GM18508 (cell line): ENCODE results near the gene WBP1L.
"Not testable (repeated sequence)": the region's sequence is repeated elsewhere in the genome, so short reads cannot be mapped to it uniquely, and the experiment has no call there.

Experiments
- ATAC-seq: cut with Tn5 transposase; IDR thresholded peaks from one replicate; pipeline ENCODE4 v1.9.1; 2021; ENCODE audit warnings: moderate number of reproducible peaks; ENCODE audit not compliant: insufficient read depth, unreplicated experiment

The WBP1L gene

DNA sequence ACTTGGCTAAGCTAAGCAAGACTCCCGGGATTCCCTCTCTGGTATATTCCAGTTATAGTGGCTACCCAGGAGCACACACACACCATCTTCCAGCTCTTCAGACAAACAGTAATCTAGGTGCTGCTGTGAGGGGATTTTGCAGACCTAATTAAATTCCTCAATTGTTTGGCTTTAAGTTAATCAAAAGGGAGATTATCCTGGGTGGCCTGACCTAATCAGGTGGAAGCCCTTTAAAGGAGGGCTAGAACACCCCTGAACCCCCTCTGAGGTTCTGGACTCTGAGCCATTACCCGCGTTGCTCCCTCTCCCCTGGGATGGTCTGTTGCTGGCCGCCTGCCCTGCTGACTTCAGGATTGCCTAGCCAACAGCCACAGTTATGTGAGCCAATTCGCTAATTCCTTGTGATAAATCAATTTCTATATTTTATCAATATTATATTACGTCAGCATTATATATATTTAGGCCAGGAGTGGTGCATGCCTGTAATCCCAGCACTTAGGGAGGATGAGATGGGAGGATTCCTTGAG, 22.9 kb upstream of the WBP1L start:
- ATAC-seq, result no peak

DNA sequence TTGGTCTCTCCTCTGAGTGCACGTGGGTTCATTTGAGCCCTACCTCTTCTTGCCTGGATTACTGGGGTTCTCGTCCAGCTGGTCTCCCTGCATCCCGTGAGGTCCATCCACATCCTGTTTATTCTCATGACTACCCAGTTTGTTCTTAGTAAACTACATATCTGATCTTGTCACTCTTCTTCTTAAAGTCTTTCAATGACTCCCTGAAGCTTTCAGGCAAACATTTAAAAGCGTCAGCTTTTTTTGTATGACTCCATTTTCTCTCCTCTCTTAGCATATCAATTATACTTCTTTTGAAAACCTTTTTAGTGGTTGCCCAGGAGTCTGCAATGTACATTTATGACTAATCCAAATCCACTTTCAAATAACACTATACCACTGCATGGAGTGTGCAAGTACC, 21.8 kb upstream of the WBP1L start:
- no peak for ATAC-seq

DNA sequence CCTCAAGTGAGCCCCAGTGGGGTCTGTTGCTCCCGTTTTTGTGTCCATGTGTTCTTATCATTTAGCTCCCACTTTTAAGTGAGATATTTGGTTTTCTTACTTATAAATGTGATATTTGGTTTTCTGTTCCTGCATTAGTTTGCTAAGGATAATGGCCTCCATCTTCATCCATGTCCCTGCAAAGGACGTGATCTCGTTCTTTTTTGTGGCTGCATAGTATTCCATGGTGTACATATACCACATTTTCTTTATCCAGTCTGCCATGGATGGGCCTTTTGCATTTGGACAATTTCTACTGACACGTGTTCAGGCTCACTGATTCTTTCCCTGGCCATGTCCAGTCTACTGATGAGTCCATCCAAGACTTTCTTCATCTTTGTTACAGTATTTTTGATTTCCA, 19.8 kb upstream of the WBP1L start:
- ATAC-seq, result no peak

DNA sequence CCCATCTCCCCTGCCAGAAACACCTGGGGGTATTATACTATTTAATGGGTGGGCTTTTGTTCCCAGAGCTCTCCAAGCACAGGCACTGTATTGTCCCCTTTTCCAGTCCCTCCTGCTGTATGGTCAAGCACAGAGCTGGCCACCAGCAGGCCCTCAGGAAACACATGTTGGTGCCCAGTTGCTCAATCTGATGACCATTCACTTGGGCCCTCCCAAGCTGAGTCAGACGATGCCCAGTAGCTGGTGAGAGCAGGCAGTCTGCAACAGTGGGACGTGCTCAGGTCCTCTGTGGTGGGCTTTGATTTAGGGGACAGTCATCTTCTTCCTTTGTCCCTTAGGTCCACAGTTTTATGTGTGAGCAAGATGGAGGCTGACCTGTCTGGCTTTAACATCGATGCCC, 17.5 kb upstream of the WBP1L start:
- no peak for ATAC-seq

DNA sequence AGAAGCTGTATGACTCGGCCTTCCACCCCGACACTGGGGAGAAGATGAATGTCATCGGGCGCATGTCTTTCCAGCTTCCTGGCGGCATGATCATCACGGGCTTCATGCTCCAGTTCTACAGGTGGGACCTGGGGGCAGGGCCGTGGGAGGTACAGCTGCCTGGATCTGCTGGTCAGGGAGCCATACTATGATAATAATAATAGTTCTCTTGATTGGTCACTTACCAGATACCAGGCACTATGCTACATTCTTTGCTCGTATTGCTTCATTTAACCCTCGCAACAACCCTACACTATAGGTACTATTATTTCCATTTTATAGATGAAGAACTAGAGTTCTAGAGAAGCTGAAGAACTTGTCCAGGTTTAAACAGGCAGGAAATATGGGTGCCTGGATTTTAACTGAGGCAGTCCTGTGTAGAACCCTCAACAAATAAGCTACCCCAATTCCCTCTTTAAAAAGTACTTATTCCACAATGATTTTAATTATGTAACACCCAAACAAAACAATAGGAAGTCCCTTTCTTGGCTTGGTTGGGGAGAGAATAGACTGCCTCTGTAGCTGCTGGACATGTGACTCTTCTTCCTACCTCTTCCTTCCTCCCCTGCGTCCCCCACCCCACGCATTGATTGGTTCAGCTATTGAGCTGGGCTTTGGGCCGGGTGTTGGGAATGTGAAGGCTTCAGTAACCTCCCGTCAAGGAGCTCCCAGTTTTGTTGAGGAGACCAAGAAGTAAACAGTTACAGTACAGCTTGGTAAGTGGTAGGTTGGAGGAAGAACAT, 16.5 kb upstream of the WBP1L start:
- ATAC-seq, result no peak

DNA sequence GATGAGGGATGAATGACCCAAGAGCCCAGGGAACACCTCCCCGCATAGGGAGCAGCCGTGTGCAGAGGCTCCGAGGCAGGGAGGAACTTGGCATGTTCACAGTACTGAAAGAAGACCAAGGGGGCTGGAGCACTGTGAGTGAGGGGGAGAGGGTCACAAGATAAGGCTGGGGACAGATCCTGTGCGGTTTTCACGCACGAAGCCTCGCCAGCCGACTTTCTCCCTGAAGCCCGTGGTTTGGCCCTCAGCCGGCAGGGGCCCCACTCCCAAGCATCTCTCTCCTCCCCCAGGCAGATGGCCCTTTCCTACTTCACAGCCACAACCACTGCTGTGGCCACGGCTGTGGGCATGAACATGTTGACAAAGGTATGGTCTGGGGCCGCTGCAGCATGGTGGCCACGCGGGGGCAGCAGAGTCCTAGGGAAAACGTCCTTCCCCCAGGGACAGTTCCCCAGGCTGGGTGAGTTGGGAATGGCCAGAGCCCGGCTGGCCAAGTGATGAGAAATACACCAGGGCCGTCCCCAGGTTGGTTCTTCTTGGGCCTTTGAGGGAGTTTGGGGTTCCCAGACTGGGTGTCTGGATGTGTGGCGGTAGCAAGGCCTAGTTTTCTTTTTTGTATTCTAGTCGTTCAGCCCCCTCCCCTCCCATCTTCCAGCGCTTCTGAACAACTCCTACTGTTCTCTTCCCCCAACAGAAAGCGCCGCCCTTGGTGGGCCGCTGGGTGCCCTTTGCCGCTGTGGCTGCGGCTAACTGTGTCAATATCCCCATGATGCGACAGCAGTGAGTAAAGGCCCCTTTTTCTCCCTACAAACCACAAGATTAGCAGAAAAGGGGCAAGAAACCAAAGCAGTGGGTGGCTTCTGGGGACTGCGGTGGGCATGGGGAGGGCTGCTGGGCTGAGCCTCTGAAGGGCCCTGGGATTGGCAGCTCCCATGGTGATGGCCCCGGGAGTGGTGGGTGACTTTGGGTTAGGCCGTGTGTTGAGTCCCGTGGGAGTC, 14.4 kb upstream of the WBP1L start:
- ATAC-seq, result no peak

DNA sequence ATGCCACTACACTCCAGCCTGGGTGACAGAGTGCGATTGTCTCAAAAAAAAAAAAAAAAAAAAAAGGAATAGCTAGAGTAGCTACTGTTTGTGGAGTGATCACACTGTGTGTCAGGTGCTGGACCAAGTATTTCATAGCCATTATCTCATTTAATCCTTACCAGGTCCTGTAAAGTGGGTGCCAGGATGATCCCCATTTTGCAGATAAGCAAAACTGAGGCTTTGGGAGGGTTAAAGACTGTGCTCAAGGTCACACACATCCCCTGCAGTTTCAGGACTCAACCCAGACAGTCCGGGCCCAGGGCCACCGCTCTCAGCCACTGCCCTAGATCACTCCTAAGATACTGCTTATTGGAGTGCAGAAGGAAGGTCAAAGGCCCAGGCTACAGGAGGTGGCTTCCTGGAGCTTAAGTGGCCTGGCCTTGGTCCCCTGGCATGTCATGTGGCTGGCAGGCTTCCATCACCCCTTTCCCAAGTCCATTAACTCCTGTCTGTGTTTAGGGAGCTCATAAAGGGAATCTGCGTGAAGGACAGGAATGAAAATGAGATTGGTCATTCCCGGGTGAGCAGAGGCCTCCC, 12.4 kb upstream of the WBP1L start:
- no peak for ATAC-seq

DNA sequence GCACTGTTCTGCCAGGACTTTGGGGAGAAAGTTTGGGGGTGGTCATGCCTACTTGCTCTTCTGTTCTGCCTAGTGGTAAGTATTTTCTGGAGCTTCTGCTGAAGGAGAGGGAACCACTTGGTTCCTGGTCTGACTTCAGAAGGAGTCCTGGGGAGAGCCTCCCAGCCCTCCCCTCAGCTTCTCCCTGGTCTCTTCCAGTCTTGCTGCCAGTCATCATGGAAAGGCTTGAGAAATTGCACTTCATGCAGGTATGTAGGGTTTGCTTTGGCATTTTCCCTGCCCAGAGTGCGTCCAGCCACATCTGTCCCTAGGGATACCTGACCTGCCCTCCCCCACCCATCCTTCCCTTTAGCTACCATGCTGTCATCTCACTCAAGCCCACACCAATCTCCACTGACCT, 11.1 kb upstream of the WBP1L start:
- ATAC-seq, result no peak

DNA sequence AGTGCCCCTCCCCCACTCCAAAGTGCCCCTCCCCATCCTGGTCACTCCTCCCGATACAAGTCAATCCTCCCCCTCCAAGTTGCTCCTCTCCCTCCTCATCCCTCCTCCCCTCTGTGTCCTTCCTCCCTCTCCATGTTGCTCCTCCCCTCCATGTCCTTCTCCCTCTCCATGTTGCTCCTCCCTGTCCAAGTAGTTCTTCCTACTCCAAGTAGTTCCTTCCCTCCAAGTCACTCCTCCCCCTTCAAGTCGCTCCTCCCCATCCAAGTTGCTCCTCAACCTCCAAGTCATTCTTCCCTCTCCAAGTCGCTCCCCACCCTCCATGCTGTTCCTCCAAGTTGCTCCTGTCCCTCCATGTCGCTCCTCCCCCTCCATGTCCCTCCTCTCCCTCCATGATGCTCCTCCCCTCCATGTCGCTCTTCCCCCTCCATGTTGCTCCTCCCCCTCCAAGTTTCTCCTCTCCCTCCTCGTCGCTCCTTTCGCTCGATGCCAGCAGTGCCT, 8.6 kb upstream of the WBP1L start:
- no peak for ATAC-seq

DNA sequence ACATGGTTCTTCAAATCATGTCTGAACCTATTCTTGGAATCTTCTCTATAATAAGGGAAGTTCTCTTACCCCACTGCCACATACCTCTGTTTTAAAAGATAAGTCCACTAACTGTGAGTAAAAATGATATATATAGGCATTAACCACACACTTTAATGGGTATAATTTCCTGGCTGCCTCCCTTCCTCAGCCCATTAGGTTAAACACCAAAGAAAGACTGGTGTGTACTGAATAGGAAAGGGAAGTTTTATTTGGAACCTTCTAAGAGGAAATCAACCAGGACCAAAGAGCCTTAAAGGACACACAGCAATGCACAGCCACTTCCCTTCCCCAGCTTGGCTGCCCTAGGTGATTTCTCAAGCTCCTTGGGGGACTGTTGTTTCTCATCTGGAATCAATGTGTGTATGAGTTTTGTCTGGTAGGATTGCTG, 5.0 kb upstream of the WBP1L start:
- ATAC-seq, result no peak

DNA sequence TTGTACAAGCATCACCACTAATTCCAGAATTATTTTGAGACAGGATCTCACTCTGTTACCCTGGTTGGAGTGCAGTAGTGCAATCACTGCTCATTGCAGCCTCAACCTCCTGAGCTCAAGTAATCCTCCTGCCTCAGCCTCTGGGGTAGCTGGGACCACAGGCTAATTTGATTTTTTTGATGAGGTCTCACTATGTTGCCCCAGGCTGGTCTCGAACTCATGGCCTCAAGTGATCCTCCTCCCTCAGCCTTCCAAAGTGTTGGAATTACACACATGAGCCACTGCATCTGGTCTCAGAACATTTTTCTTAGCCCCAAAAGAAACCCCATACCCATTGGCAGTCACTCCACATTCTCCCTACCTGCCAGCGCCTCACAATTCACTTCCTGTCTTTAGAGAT, 3.5 kb upstream of the WBP1L start:
- no peak for ATAC-seq

DNA sequence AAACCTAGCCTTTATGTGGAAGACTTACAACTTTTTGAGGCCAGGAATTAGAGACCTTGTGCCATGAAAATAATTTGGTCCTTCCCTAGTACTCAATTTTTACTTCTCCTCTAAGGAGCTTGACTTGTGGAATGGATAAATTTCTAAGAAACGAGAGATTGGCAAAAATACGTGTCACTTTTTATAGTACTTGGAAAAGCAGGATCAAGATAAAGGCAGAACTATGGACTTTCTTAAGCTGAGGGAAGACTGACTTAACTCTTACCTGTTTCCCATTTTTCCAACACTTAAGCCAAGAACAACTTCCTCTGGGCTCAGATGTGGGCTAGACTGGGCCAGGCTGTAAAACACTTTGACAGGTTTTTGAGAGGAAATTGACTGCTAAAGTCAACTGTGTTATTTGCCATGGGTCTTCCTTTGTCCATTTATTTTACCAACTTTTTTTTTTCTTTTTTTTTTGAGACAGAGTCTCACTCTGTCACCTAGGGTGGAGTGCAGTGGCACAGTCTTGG, 2.0 kb upstream of the WBP1L start:
- ATAC-seq, result no peak

DNA sequence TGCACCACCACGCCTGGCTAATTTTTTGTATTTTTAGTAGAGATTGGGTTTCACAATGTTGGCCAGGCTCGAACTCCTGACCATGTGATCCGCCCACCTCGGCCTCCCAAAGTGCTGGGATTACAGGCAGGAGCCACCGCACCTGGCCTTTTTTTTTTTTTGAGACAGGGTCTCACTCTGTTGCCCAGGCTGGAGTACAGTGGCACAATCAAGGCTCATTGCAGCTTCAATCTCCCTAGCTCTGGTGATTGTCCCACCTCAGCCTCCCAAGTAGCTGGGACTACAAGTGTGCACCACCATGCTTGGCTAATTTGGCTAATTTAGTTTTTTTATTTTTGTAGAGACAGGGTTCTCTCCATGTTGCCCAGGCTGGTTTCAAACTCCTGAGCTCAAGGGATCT, 1.4 kb upstream of the WBP1L start:
- ATAC-seq, result not testable (repeated sequence)

DNA sequence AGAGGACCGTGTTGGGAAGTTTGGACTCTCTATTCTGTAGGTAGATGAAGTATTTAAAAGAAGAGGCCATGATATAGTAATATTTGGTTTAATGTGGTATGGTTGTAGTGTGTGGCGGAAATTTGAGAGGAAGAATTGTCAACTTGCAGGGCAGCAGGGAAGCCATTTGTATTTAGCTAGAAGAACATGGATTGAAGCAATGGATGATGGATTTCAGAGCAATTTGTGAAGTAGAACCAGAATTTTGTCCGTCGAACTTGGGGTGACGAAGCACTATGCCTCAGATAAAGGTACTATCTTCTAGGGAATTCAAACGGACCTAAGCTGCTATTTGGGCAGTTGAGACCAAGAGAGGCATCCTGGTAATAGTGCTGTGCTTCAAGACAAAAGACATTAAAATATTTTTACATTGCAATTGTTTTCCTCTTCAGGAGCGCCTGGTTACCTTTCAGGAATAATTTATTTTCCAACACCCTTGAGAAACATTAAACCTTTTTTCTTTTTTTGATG, 615 bp upstream of the WBP1L start:
- no peak for ATAC-seq

DNA sequence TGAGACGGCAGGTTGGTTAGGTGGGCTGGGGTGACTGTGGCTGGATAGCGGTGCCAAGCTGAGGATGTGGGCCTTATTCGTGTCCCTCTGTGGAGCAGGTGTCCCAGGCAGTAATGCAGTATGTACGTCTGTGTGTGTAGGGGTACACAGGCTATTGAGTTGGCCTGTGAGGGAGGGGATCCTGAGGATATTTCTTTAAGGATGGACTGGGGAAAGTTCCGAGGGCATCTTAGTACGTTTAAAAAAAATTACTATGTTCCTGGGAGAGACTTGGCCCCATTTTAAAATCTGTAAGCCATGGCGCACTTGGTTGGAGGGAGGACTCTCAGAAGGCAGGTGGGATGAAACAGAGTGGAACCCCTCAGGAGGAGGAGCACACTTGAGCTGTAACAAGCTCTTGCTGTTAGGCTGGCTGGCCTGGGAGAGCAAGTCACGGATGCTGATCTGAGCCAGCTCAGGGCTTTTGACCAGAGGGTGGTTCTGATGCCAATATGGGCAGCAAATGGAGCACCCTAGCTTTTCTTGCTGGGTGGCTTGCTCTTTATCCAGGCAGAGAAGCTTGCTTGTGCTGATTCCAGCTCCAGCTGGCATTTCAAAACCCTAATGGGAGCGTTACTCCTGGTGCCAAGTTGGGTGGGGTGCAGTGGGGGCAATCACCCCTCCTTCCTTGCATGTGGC, 765 bp downstream of the WBP1L start:
- no peak for ATAC-seq

DNA sequence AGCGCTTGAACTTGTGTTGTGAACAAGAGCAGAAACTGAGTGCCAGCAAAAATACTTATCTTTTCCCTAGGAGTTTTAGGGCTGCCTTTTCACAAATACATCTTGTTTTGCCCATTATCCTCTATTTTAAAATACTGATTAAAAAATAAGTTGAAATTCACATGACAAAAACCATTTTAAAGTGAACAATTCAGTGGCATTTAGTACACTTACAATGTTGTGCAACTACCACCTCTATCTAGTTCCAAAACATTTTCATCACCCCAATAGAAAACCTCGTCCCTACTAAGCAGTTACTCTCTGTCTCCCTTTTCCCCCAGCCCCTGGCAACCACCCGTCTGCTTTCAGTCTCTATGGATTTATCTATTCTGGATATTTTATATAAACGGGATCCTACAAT, 1.4 kb downstream of the WBP1L start:
- ATAC-seq, result no peak

DNA sequence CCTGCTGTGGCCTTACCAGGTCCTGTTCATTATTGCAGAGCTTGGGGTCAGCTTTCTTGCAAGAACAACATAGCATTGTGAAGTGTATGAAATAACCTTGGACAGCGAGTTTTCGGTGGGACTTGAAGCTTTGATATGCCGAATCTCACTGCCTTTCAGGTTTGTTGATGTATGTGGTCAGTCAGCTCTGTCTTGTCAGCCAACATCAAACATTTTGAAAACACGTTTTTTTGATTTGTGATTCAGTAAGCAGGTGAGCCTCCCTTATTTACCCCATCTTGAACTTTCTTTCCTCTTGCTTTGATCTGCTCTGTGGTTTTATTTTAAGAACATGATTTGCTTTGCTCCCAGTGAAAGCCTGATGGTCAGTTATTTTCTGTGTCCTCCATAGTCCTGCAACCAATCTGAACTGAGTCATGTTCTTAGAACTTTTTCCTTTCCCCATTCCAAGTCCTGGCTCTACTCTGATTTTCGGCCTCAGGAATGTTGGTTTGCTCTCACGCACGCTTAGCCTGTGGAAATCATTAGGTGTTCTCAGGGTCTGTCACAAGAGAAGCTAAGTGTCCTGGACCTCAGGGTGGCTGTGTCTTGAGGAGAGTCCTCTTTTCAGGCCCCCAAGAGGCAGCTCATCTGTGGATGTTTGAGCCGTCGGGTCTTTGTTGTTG, 8.7 kb downstream of the WBP1L start:
- no peak for ATAC-seq

DNA sequence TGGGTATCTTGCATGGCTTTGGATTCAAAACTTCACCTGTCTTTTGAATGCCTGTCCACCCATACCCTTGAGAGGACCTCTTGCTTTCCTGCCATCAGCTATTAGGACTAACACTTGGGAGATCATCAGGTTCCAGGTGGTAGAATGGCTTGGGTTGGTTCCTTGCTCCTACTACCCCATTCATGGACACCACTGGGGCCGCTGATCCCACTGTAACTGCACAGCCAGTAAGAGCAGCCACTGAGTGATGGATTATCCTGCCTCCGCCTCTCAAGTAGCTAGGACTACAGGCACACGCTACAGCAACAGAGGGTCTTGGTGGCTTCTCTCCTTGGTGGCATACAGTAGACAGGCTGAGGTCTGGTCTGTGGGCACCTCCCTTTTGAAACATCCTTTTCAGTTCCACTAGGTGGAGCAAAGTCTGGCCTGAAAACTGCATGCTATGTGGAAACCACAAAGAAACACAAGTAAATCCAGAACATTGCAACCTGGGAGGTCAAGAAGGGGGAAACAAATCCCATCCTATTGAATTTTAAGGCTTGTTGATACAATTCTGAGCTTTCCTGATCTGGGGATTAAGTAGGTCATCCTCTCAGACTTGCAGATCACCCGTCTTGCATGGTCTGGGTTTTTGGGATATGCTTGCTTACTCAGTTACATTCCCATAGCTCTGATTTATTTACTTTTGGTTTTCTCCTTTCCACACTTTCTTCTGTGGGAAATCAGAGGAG, 9.4 kb downstream of the WBP1L start:
- no peak for ATAC-seq
